Hematopoietic multipotent progenitor cell (in vitro differentiated cells): Measurements from ENCODE around the gene KNCN. TPM values are rescaled to one million over a fixed set of nuclear protein-coding genes. Genes with fewer than 3 reads are reported as not detected.

Source experiments
- DNase-seq, 3 donors: peaks; one replicate each; pipeline ENCODE4 v3.0.0-alpha.2; 2011 to 2015; ENCODE audit warnings: low read depth in 2 of 3, low spot score in 2 of 3
- total RNA-seq: library from RNA; depleted of rRNA; stranded (reverse); fragments of >200 nt; gene quantifications from one replicate; pipeline ENCODE4 v1.2.3, GENCODE V29; 2012

KNCN gene
- total RNA-seq, 1 donor = not detected

GRCh38 chr1:46569884-46570725 lies 18.7 kb upstream of the KNCN start:
- DNase-seq = no peak

GRCh38 chr1:46569116-46569515 lies 17.7 kb upstream of the KNCN start:
- DNase-seq = no peak

GRCh38 chr1:46568461-46568891 lies 17.0 kb upstream of the KNCN start:
- no peak for DNase-seq

- no peak for DNase-seq
Observed at GRCh38 chr1:46563341-46563740, 11.9 kb upstream of the KNCN start.

- no peak for DNase-seq
Observed at GRCh38 chr1:46562498-46562897, 11.1 kb upstream of the KNCN start.

- no peak for DNase-seq
Observed at GRCh38 chr1:46558966-46559365, 7.5 kb upstream of the KNCN start.

GRCh38 chr1:46558141-46558963 lies 6.9 kb upstream of the KNCN start:
- no peak for DNase-seq

GRCh38 chr1:46557403-46557802 lies 6.0 kb upstream of the KNCN start:
- no peak for DNase-seq

- DNase-seq = peak in 1 of 3 donors; percentile 22
Observed at GRCh38 chr1:46556822-46557221, 5.4 kb upstream of the KNCN start.

- no peak for DNase-seq
Observed at GRCh38 chr1:46555826-46556619, 4.6 kb upstream of the KNCN start.

GRCh38 chr1:46554597-46555381 lies 3.3 kb upstream of the KNCN start:
- DNase-seq = no peak

- no peak for DNase-seq
Observed at GRCh38 chr1:46554236-46554596, 2.8 kb upstream of the KNCN start.

- no peak for DNase-seq
Observed at GRCh38 chr1:46553506-46553905, 2.1 kb upstream of the KNCN start.

- no peak for DNase-seq
Observed at GRCh38 chr1:46552357-46553237, 1.1 kb upstream of the KNCN start.

- DNase-seq = no peak
Observed at GRCh38 chr1:46550751-46551231, 656 bp downstream of the KNCN start.

- DNase-seq = peak in 1 of 3 donors; percentile 65
Observed at GRCh38 chr1:46549697-46550681, 1.5 kb downstream of the KNCN start.

- DNase-seq = peak in 1 of 3 donors; percentile 41
Observed at GRCh38 chr1:46547481-46548383, 3.7 kb downstream of the KNCN start.
